ENCODE results near the gene TMEM178A. TPM values are rescaled to one million over a fixed set of nuclear protein-coding genes. Genes with fewer than 3 reads are reported as not detected.

Gene TMEM178A
- polyA plus RNA-seq, 1 donor from 2014 or later = 31.8 TPM

DNA sequence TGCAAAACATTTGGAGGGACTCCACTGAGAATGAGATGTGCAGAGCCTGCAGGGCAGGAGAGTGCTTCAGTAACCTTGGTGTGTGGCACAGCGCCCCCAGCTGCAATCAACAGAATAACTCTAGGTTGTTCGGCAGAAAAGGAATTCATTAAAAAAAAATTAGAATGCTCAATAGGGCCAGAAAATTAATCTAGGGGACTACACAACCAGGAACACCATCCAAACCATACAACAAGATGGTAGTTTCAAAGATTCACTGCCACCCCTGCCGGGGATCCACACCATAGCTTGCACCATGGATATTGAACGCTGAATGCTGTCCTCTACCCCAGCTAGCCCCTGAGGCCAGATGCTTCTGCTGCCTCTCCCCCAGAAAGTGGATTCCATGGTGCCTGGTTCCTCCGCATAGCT, 63.2 kb downstream of the TMEM178A start:
- H3F3A ChIP-seq (ENCODE audit: insufficient read depth, low read length, poor library complexity, severe bottlenecking) = no peaks in the 10 kb centered on the region
- H3K27ac ChIP-seq (ENCODE audit: low read length) = no peak overlapping the region

DNA sequence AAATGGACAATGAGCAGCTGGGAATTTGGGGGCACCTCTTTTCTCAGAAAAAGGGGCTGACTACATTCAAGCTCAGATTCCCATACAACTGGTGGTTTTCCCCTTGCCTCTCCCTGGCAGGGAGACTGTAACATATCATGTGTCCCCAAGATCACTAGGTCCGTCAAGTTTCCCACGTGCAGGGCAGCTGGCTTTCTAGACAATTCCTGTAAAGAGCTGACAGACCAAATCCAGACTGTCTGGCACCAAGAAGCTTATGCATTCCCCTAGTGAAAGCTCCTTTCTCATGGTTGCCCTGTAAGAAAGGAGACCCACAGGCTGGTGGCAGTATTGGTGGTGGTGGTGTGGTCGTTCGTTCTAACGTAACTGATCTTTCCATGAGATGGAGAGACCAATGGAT, 64.6 kb downstream of the TMEM178A start:
- Histone ChIP-seq H3F3A (ENCODE audit: insufficient read depth, low read length, poor library complexity, severe bottlenecking) (no peaks in the 10 kb centered on the region), H3K4me3 (ENCODE audit: low read length) (no peak overlapping the region), H3K36me3 (ENCODE audit: insufficient read depth, low read length) (no peaks in the 10 kb centered on the region), H3K27ac (ENCODE audit: low read length) (no peak overlapping the region), H3K9me3 (ENCODE audit: low read length) (no peaks in the 10 kb centered on the region), H3K79me2 (replicated peaks; ENCODE audit: insufficient read depth, low read length) (no peaks in the 10 kb centered on the region), H3K27me3 (ENCODE audit: insufficient read depth, low read depth, low read length) (no peaks in the 10 kb centered on the region), H3K4me2 (ENCODE audit: low read length) (no peak overlapping the region), H4K20me1 (ENCODE audit: insufficient read depth) (no peaks in the 10 kb centered on the region), H3K9ac (ENCODE audit: low read length) (no peak overlapping the region), H2AFZ (ENCODE audit: low read depth, low read length) (no peak overlapping the region), H3K9me2 (ENCODE audit: insufficient read depth, low read length) (no peaks in the 10 kb centered on the region)
- TF ChIP-seq TAF1 (IDR thresholded peaks at IDR 0.05; ENCODE audit: low read depth) = no peak
- TF ChIP-seq, protein P1, sequence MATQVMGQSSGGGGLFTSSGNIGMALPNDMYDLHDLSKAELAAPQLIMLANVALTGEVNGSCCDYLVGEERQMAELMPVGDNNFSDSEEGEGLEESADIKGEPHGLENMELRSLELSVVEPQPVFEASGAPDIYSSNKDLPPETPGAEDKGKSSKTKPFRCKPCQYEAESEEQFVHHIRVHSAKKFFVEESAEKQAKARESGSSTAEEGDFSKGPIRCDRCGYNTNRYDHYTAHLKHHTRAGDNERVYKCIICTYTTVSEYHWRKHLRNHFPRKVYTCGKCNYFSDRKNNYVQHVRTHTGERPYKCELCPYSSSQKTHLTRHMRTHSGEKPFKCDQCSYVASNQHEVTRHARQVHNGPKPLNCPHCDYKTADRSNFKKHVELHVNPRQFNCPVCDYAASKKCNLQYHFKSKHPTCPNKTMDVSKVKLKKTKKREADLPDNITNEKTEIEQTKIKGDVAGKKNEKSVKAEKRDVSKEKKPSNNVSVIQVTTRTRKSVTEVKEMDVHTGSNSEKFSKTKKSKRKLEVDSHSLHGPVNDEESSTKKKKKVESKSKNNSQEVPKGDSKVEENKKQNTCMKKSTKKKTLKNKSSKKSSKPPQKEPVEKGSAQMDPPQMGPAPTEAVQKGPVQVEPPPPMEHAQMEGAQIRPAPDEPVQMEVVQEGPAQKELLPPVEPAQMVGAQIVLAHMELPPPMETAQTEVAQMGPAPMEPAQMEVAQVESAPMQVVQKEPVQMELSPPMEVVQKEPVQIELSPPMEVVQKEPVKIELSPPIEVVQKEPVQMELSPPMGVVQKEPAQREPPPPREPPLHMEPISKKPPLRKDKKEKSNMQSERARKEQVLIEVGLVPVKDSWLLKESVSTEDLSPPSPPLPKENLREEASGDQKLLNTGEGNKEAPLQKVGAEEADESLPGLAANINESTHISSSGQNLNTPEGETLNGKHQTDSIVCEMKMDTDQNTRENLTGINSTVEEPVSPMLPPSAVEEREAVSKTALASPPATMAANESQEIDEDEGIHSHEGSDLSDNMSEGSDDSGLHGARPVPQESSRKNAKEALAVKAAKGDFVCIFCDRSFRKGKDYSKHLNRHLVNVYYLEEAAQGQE (IDR thresholded peaks at IDR 0.05; ENCODE audit: borderline replicate concordance) = no peak
- TF ChIP-seq EP300 (conservative IDR thresholded peaks at IDR 0.05; ENCODE audit: poor library complexity, severe bottlenecking) = no peak
- no peak for TF ChIP-seq POLR2AphosphoS5 (IDR thresholded peaks at IDR 0.05)
- no peak for TF ChIP-seq MXI1 (conservative IDR thresholded peaks at IDR 0.05; ENCODE audit: poor library complexity, severe bottlenecking)
- TF ChIP-seq RAD21 (conservative IDR thresholded peaks at IDR 0.05) = no peak
- TF ChIP-seq, protein P2, sequence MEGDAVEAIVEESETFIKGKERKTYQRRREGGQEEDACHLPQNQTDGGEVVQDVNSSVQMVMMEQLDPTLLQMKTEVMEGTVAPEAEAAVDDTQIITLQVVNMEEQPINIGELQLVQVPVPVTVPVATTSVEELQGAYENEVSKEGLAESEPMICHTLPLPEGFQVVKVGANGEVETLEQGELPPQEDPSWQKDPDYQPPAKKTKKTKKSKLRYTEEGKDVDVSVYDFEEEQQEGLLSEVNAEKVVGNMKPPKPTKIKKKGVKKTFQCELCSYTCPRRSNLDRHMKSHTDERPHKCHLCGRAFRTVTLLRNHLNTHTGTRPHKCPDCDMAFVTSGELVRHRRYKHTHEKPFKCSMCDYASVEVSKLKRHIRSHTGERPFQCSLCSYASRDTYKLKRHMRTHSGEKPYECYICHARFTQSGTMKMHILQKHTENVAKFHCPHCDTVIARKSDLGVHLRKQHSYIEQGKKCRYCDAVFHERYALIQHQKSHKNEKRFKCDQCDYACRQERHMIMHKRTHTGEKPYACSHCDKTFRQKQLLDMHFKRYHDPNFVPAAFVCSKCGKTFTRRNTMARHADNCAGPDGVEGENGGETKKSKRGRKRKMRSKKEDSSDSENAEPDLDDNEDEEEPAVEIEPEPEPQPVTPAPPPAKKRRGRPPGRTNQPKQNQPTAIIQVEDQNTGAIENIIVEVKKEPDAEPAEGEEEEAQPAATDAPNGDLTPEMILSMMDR (IDR thresholded peaks at IDR 0.05; ENCODE audit: poor library complexity, severe bottlenecking) = no peak
- TF ChIP-seq EZH2 (IDR thresholded peaks at IDR 0.05; ENCODE audit: borderline replicate concordance, insufficient read depth, low read length, poor library complexity, severe bottlenecking) = no peak
- no peak for TF ChIP-seq SMC3 (conservative IDR thresholded peaks at IDR 0.05; ENCODE audit: poor library complexity)

More for the DNA sequence above, 63.2 kb downstream of the TMEM178A start:
- Histone ChIP-seq H4K20me1 (ENCODE audit: insufficient read depth) (no peaks in the 10 kb centered on the region), H3K79me2 (replicated peaks; ENCODE audit: insufficient read depth, low read length) (no peaks in the 10 kb centered on the region), H3K9me3 (ENCODE audit: low read length) (no peaks in the 10 kb centered on the region), H3K4me3 (ENCODE audit: low read length) (no peak overlapping the region), H3K36me3 (ENCODE audit: insufficient read depth, low read length) (no peaks in the 10 kb centered on the region), H3K27me3 (ENCODE audit: insufficient read depth, low read depth, low read length) (no peaks in the 10 kb centered on the region), H2AFZ (ENCODE audit: low read depth, low read length) (no peak overlapping the region), H3K9me2 (ENCODE audit: insufficient read depth, low read length) (no peaks in the 10 kb centered on the region), H3K4me2 (ENCODE audit: low read length) (no peak overlapping the region), H3K9ac (ENCODE audit: low read length) (no peak overlapping the region)
- TF ChIP-seq, protein P2 (IDR thresholded peaks at IDR 0.05; ENCODE audit: poor library complexity, severe bottlenecking) = peak; percentile 33
- no peak for TF ChIP-seq POLR2AphosphoS5 (IDR thresholded peaks at IDR 0.05)
- no peak for TF ChIP-seq MXI1 (conservative IDR thresholded peaks at IDR 0.05; ENCODE audit: poor library complexity, severe bottlenecking)
